ENCODE measurements around the gene CCNDBP1. TPM values are rescaled to one million over a fixed set of nuclear protein-coding genes. Genes with fewer than 3 reads are reported as not detected.

Gene CCNDBP1
- total RNA-seq, 2 donors from 2014 or later, result 61.5 to 153 TPM

- peak; percentile 17 for DNase-seq (ENCODE audit: low spot score)
These were observed 55.9 kb downstream of the CCNDBP1 start for GRCh38 chr15:43241100-43241499.

DNA sequence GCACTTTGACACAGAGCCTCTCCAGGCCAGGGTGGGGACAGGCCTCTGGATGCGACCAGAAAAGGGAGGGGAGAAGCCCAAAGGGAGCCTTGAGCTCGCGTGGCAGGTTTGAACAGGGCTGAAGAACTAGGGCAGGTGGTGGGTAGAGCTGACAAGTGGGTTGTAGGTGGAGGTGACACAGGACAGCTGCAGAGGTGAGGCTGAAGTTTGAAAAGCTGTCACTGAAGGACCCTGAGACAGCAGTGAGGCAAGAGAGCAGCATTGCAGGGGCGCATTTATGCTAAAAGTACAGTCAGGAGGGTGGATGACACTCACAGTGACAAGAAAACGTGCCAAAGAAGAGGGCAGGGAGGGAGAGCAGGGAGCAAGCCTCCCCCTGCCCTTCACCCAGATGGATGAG, 57.4 kb downstream of the CCNDBP1 start:
- Histone ChIP-seq H3K4me3 (no peak overlapping the region), H3K27ac (no peak overlapping the region), H3K36me3 (no peaks in the 10 kb centered on the region), H3K4me1 (ENCODE audit: control insufficient read depth in 1 of 2, low read depth in 2 of 2) (peaks cover 4 to 6% of the 10 kb centered on the region in 2 donors), H3K9me3 (no peaks in the 10 kb centered on the region), H3K27me3 (replicated peaks; ENCODE audit: insufficient read depth) (no peaks in the 10 kb centered on the region)
- TF ChIP-seq CTCF (IDR thresholded peaks at IDR 0.05), result no peak
- DNase-seq (ENCODE audit: low spot score), result no peak
- no peak for ATAC-seq (ENCODE audit: insufficient number of reproducible peaks, low FRiP score, low read depth)

More at GRCh38 chr15:43241100-43241499, 55.9 kb downstream of the CCNDBP1 start:
- peak overlapping the region; percentile 31 to 56 for H3K27ac ChIP-seq
- peak; percentile 77 for ATAC-seq (ENCODE audit: insufficient number of reproducible peaks, low FRiP score, low read depth)
- H3K9me3 ChIP-seq, result no peaks in the 10 kb centered on the region
- no peaks in the 10 kb centered on the region for H3K27me3 ChIP-seq (replicated peaks; ENCODE audit: insufficient read depth)
- H3K4me3 ChIP-seq, result no peak overlapping the region
- no peaks in the 10 kb centered on the region for H3K36me3 ChIP-seq
- H3K4me1 ChIP-seq (ENCODE audit: control insufficient read depth in 1 of 2, low read depth in 2 of 2), result peaks cover 4 to 6% of the 10 kb centered on the region in 2 donors
- no peak for TF ChIP-seq CTCF (IDR thresholded peaks at IDR 0.05)

GRCh38 chr15:43243020-43243645, 57.9 kb downstream of the CCNDBP1 start:
- no peak overlapping the region for H3K27ac ChIP-seq
- TF ChIP-seq CTCF (IDR thresholded peaks at IDR 0.05), result no peak
- ATAC-seq (ENCODE audit: insufficient number of reproducible peaks, low FRiP score, low read depth) (no peak), DNase-seq (ENCODE audit: low spot score) (no peak)
- no peak overlapping the region for H3K4me3 ChIP-seq
- H3K27me3 ChIP-seq (replicated peaks; ENCODE audit: insufficient read depth), result no peaks in the 10 kb centered on the region
- peaks cover 4 to 6% of the 10 kb centered on the region in 2 donors for H3K4me1 ChIP-seq (ENCODE audit: control insufficient read depth in 1 of 2, low read depth in 2 of 2)
- H3K36me3 ChIP-seq, result no peaks in the 10 kb centered on the region
- H3K9me3 ChIP-seq, result no peaks in the 10 kb centered on the region

GRCh38 chr15:43244092-43244491, 58.9 kb downstream of the CCNDBP1 start:
- no peaks in the 10 kb centered on the region for H3K27me3 ChIP-seq (replicated peaks; ENCODE audit: insufficient read depth)
- H3K36me3 ChIP-seq, result no peaks in the 10 kb centered on the region
- peaks cover 4 to 6% of the 10 kb centered on the region in 2 donors for H3K4me1 ChIP-seq (ENCODE audit: control insufficient read depth in 1 of 2, low read depth in 2 of 2)
- no peak overlapping the region for H3K4me3 ChIP-seq
- H3K9me3 ChIP-seq, result no peaks in the 10 kb centered on the region
- DNase-seq (ENCODE audit: low spot score) (no peak), ATAC-seq (ENCODE audit: insufficient number of reproducible peaks, low FRiP score, low read depth) (no peak)
- H3K27ac ChIP-seq, result no peak overlapping the region
- TF ChIP-seq CTCF (IDR thresholded peaks at IDR 0.05), result no peak

GRCh38 chr15:43246261-43246774, 61.1 kb downstream of the CCNDBP1 start:
- no peak for DNase-seq (ENCODE audit: low spot score)
- Histone ChIP-seq H3K4me1 (ENCODE audit: control insufficient read depth in 1 of 2, low read depth in 2 of 2) (peaks cover 3 to 5% of the 10 kb centered on the region in 2 donors), H3K36me3 (no peaks in the 10 kb centered on the region), H3K27ac (no peak overlapping the region), H3K27me3 (replicated peaks; ENCODE audit: insufficient read depth) (no peaks in the 10 kb centered on the region), H3K4me3 (no peak overlapping the region), H3K9me3 (no peaks in the 10 kb centered on the region)
- no peak for ATAC-seq (ENCODE audit: insufficient number of reproducible peaks, low FRiP score, low read depth)
- no peak for TF ChIP-seq CTCF (IDR thresholded peaks at IDR 0.05)

Other genes with a start within 250 kb of the CCNDBP1 start
- gene UBR1, start 79.4 kb upstream of the CCNDBP1 start, total RNA-seq, result 10 to 100 TPM; 30.6 to 70.4 TPM
- 10 to 100 TPM; 22.5 to 51.1 TPM for gene TMEM62, start 51.8 kb upstream of the CCNDBP1 start, total RNA-seq
- gene EPB42, start 35.6 kb downstream of the CCNDBP1 start, total RNA-seq, result not detected
- gene TGM5, start 81.5 kb downstream of the CCNDBP1 start, total RNA-seq, result not detected
- not detected for gene TGM7, start 116.9 kb downstream of the CCNDBP1 start, total RNA-seq
- gene LCMT2, start 145.2 kb downstream of the CCNDBP1 start, total RNA-seq, result 1 to 10 TPM; 5.3 to 7.7 TPM
- 10 to 100 TPM; 13.9 to 19.1 TPM for gene ZSCAN29, start 185.6 kb downstream of the CCNDBP1 start, total RNA-seq
- 10 to 100 TPM; 18.8 to 36.0 TPM for gene TUBGCP4, start 185.7 kb downstream of the CCNDBP1 start, total RNA-seq

All from thoracic aorta (tissue), 2 donors.